Measurements from ENCODE around the gene GDF7.
A peak's percentile ranks its signal among the peaks of the same experiment; 100 is the strongest.

GDF7 gene

DNA sequence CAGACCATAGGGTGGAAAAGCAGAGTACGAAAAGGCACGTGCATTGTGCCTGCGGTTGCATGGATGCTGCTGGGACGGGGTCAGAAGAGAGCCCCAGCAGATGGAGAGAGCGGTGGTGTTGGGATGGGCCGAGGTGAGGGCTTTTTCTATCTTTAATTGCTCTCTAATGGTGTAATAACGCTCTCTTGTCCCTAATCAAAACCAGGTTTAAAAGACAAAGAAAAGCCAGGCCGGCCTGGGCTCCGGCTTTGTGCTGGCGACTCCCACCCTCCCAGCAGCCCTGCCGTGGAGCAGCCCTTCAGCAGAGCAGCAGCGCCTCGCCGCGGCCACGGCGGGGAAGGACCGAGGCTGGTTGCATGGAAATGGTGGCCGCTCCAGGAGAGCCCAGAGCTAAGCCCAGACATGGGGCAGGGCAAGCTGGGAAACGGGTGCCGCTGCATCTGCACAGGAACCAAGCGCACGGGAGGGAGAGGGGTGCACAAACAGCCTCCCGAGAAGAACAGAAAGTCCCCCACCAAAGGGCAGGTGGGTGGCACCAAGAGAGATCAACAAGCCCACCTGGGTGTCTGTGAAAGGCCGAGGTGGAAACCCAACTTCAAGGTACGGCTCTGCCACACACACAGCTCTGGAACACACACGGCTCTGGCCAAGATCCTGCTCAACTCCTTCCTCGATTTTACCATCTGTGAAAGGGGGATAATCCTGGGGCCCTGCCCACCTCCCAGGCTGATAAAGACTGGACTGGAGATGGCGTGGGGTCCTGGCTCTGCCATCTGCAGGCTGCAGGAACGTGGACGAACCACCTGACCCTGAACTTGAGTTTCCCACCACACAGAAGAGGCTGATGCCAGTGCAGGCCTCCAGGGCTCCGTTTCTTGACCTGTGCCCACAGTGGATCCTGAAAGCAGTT lies 31.0 kb upstream of the GDF7 start:
- Mint-ChIP-seq H3K9me3 (no peaks in the 10 kb centered on the region), H3K27ac (peak overlapping the region in 1 of 2 donors; percentile 10), H3K27me3 (no peaks in the 10 kb centered on the region), H3K4me3 (no peak overlapping the region), H3K4me1 (peaks cover 15% of the 10 kb centered on the region)
- DNase-seq (peak; percentile 63 to 66), ATAC-seq (peak; percentile 85)

DNA sequence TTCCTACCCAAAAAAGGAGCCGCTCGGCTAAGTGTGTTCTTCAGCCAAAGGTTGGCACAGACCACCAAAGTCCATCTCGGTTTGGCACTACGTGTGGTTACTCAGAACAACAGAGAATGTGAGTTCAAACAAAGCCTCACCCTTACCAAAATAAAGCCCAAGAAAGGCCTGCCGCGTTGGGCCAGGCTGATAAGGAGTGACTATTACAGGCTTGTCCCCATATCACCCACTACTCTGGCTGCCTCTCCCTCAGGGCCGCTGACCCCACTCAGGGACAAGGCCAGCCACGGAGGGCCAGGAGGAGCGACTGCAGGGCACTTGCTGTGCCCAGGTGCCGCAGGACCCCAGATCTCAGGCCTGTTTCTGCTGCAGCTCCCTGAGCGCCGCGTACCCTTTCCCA lies 29.8 kb upstream of the GDF7 start:
- ATAC-seq, result no peak
- H3K4me1 Mint-ChIP-seq, result peaks cover 18% of the 10 kb centered on the region
- H3K4me3 Mint-ChIP-seq, result no peak overlapping the region
- no peak for DNase-seq
- H3K9me3 Mint-ChIP-seq, result no peaks in the 10 kb centered on the region
- no peak overlapping the region for H3K27ac Mint-ChIP-seq
- no peaks in the 10 kb centered on the region for H3K27me3 Mint-ChIP-seq

DNA sequence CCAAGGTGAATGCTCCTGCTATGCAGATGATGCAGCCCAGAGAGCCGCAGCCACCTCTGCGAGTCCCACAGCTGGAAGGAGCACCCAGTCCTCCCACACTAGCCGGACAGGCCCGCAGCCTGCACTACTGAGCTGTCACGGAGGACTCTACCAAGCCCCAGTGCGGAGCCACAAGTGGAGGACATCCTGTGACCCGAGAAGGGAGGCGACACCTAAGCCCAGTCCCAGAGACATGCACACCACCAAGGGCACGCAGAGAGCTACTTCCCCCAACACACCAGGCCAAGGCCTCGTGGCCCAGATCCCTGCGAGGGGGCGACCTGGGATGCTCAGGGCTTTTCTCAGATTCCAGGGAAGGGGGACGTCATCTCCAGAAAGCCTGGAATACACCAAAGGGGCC lies 28.9 kb upstream of the GDF7 start:
- no peaks in the 10 kb centered on the region for H3K27me3 Mint-ChIP-seq
- H3K4me3 Mint-ChIP-seq, result no peak overlapping the region
- ATAC-seq (no peak), DNase-seq (no peak)
- no peak overlapping the region for H3K27ac Mint-ChIP-seq
- peaks cover 25% of the 10 kb centered on the region for H3K4me1 Mint-ChIP-seq
- no peaks in the 10 kb centered on the region for H3K9me3 Mint-ChIP-seq

DNA sequence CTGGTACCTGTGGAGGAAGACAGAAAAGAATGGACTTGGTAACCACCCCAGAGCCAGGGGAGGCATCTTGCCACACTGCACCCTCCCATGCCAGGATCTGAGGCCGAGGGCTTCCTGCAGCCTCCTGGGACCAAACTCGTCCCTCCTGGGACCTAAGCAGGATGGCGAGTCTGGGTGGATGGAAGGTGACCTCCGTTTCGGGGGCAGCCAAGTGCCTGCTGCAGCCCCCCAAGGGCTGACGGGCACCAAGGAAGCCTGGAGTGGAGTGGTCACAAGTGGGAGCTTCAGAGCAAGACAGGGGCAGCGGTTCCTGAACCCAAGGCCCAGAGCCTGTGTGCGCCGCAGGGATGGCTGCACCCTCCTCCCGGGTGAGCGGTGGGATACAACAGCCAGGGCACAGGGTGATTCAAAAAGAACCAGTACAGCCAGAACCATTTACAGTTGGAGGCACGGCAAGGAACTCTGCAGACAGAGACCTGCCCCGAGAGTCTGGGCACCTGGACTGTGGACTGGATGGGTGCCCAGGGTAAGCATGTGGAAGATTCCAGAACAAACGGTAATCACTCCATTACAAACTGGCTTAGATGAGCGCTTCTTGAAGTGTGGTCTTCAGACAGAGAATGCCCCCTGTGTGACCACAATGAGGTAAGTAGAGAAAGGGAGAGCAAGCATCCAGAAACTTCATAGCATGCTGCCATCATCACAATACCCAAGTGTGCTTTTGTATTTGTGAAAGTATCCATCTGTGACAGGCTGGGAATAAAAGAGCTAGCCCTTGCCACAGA lies 28.1 kb upstream of the GDF7 start:
- H3K27ac Mint-ChIP-seq, result no peak overlapping the region
- no peaks in the 10 kb centered on the region for H3K27me3 Mint-ChIP-seq
- H3K4me1 Mint-ChIP-seq, result peaks cover 22% of the 10 kb centered on the region
- no peaks in the 10 kb centered on the region for H3K9me3 Mint-ChIP-seq
- no peak overlapping the region for H3K4me3 Mint-ChIP-seq
- ATAC-seq (no peak), DNase-seq (no peak)

DNA sequence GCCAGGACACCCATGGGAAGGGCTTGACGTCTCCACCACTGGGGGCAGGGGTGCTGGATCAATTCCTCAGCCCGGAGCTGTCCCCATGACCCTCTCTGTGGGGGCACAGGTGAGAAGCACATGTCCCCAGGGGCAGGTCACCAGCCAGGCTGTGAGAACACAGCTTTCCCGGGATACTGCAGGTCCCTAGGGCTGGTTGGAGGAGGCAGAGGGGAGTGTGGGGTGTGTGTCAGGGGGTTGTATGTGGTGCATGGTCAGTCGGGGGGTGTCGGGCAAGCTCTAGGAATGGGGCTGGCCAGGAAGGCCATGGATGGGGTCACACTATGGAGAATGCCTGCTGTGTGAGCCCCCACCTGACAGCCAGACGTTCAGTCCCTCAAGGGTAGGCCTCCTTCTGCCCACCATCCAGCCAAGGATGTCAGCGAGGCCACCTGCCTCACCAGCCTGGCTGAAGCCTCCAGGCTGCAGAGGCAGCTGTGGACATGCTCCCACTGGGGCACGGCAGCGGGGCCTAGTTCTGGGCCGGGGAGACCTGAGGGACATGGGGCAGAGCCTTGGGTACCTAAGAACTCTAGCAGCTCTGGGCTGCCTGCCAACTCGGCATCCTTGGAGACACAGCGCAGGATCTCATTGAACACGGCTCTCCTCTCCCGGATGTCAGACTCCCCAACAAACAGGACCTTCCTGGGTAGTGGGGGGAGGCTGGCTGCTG lies 26.4 kb upstream of the GDF7 start:
- ATAC-seq (no peak), DNase-seq (no peak)
- Mint-ChIP-seq H3K4me1 (peaks cover 15% of the 10 kb centered on the region), H3K4me3 (no peak overlapping the region), H3K27ac (no peak overlapping the region), H3K27me3 (no peaks in the 10 kb centered on the region), H3K9me3 (no peaks in the 10 kb centered on the region)

DNA sequence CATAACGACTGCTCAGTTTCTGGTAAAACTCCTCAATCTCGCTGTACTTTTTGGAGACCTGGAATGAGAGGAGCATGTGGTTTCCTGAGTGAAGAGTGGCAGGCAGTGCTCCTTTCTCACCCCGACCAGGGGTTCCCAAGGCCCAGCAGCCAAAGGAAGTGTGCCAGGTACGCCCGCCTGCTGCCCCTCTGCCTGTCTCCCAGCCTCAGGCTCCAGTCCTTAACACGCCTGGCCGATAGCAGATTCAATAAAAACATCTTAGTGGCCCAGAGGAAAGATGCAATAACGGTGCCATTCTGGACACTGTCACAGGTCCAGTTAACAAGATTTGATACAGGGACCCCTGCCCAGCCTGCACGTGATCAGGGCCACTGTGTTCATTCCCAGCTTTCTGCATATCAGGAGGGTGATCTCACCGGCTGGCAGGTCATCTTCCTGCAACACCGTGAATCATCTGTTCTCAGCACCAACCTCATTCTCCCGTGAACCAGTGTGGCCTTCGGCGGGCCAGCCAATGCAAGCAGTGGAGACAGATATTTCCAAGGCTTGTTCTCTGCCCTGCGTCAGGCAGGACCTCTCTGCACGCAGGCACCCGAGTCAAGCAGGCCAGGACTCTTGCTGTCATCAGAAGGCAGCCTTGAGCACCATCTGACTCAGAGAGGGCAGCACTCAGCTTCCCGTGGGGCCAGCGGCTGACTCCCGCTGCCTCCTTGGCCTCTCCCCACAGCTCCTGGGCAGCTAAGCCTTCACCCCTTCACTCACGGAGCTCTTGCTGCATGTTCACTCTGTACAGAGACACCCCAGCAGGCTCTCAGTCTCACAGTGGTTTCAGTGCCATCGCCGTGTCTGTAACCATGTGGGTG lies 25.6 kb upstream of the GDF7 start:
- H3K27ac Mint-ChIP-seq, result no peak overlapping the region
- ATAC-seq, result no peak

DNA sequence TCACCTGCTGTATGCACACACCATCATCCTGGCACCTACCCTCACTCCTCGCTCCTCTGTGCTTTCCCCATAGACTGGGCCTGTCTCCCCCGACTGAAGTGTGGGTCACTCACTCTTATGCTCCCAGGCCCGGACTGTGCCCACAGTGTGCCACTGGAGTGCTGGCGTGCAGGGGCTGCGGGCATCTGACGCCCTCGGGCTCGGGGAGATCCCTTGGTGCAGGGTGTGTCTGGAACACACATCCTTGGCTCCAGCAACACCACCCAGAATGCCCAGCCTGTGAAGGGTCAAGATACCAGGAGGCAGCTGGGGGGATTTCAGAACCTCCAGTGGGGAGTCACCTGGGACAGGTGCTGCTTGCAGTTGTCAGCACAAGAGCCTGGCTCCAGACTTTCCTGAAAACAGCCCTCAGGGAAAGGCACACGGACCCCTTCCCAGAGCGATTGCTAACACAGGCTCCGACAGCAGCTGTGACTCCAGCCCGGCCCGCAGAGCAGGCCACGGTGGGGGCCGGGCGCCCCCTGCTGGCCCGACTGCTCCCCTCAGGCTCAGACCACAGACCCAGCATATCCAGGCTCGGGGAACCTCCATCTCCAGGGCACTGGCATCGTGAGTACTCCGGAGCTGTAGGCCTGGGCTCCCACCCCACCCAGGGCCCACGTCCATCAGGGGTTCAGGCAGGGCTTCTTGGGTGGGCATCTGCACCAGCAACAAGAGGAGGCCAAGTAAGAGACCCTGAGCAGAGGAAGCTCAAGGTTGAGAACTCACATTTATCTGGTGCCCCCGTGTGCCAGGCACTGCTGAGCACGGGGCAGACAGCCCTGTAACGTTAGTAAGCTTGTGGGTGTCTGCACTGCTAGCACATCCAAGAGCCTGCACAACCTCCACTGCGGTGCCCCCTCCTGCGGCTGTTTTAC lies 24.6 kb upstream of the GDF7 start:
- ATAC-seq (peak; percentile 93), DNase-seq (peak; percentile 74 to 76)
- H3K27ac Mint-ChIP-seq, result peak overlapping the region; percentile 16 to 21
- H3K27me3 Mint-ChIP-seq, result no peaks in the 10 kb centered on the region
- peaks cover 9% of the 10 kb centered on the region for H3K4me1 Mint-ChIP-seq
- no peak overlapping the region for H3K4me3 Mint-ChIP-seq
- no peaks in the 10 kb centered on the region for H3K9me3 Mint-ChIP-seq

More for the DNA sequence above, 25.6 kb upstream of the GDF7 start:
- no peaks in the 10 kb centered on the region for H3K27me3 Mint-ChIP-seq
- no peaks in the 10 kb centered on the region for H3K9me3 Mint-ChIP-seq
- no peak overlapping the region for H3K4me3 Mint-ChIP-seq
- no peak for DNase-seq
- peaks cover 9% of the 10 kb centered on the region for H3K4me1 Mint-ChIP-seq

DNA sequence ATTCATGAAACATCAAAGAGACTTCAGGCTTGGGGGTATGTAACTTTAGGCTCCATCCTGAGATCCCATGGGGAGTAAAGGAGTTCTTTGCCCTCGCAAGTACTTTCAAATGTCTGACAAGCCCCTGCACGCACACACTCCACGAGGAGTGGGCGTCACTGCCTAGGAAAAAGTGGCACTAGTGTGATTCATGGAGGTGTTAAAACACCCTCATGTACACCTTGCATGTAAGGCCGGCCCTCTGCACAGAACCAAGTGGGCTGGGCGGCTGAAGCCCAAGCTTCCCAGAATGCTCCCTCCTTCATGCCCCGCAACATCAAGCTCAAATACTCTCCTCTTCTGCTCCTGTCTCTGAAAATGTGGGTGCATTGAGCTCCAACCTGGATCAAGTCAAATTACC lies 23.9 kb upstream of the GDF7 start:
- Mint-ChIP-seq H3K4me1 (peaks cover 13% of the 10 kb centered on the region), H3K27me3 (no peaks in the 10 kb centered on the region), H3K4me3 (no peak overlapping the region), H3K27ac (no peak overlapping the region), H3K9me3 (no peaks in the 10 kb centered on the region)
- DNase-seq (no peak), ATAC-seq (no peak)

DNA sequence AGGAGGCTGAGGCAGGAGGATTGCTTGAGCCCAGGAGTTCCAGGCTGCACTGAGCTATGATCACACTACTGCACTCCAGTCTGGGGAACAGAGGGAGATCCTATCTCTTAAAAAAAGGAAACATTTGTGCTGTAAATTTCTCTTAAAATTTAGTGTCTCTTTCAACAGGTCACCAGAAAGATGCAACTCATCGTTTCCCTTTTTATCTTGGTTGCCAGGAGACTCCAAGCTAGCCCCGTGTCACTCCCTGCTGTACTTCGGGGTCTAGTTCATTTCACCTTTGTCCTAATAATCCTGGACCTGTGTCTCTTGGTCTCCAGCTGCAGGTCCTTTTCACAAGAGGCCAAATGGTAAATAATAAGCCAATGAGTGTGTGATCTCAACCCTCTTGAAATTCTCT lies 23.1 kb upstream of the GDF7 start:
- H3K9me3 Mint-ChIP-seq, result no peaks in the 10 kb centered on the region
- no peak overlapping the region for H3K27ac Mint-ChIP-seq
- DNase-seq (no peak), ATAC-seq (no peak)
- H3K4me3 Mint-ChIP-seq, result no peak overlapping the region
- no peaks in the 10 kb centered on the region for H3K27me3 Mint-ChIP-seq
- H3K4me1 Mint-ChIP-seq, result peaks cover 20% of the 10 kb centered on the region

DNA sequence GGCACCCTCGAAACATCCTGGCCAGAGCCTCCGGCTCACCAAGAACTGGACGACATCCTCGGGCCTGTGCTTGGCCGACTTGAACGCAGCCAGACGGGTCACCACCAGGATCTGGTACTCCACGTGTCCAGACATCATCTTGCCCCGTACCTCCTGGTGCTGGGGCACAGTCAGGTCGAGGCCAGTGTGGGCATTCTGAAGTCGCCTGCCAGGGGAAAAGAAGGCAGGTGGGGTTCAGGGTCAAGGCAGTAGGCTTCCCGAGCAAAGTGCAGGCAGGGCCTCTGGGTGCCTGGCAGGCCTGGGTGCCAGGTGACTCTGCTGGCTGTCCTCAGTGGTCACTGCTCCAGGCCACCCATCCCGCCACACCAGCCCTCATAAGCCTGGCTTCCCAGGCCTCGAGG lies 21.6 kb upstream of the GDF7 start:
- Mint-ChIP-seq H3K9me3 (no peaks in the 10 kb centered on the region), H3K4me3 (no peak overlapping the region), H3K4me1 (peaks cover 34% of the 10 kb centered on the region), H3K27ac (no peak overlapping the region), H3K27me3 (no peaks in the 10 kb centered on the region)
- no peak for ATAC-seq
- DNase-seq, result no peak

DNA sequence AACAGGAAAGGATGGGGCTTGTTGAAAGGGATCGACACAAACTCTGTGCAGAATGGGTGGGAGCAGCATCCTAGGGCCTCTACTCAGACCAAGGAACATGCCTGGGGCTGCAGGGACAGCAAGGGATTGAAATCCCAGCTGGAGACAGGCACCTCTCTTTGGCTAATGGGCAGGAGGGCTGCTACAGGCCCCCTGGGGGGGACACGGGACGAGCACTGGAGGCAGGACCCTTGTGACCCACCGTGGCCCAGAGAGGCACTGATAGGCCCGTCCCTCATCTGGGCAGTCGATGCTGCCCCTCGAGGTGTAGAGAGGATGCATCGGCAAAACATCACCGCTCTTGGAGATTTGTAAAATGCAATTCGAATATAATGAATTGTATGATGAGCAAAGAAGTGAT lies 21.2 kb upstream of the GDF7 start:
- Mint-ChIP-seq H3K9me3 (no peaks in the 10 kb centered on the region), H3K27me3 (no peaks in the 10 kb centered on the region), H3K4me1 (peaks cover 37% of the 10 kb centered on the region), H3K4me3 (no peak overlapping the region), H3K27ac (no peak overlapping the region)
- ATAC-seq (no peak), DNase-seq (no peak)

DNA sequence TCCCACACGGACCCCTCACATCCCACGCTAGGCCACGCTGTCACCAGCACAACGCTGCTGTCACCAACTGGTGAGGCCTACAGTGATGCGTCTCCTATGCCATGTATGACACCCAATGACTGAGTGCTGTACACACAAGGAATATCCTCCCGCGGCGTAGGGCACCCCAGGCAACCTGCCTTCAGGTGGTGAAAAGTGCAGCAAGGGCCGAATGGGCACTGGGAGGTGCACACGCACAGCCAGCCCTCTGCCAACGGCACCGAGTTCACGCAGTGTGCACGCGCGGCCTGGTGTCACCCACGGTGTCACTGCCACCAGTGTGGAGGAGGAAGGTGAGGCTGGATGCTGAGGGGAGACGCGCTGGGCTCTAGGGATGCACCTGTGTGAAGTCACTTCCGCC lies 20.5 kb upstream of the GDF7 start:
- H3K27ac Mint-ChIP-seq, result no peak overlapping the region
- ATAC-seq (no peak), DNase-seq (no peak)
- no peaks in the 10 kb centered on the region for H3K27me3 Mint-ChIP-seq
- H3K9me3 Mint-ChIP-seq, result no peaks in the 10 kb centered on the region
- no peak overlapping the region for H3K4me3 Mint-ChIP-seq
- H3K4me1 Mint-ChIP-seq, result peaks cover 40% of the 10 kb centered on the region

DNA sequence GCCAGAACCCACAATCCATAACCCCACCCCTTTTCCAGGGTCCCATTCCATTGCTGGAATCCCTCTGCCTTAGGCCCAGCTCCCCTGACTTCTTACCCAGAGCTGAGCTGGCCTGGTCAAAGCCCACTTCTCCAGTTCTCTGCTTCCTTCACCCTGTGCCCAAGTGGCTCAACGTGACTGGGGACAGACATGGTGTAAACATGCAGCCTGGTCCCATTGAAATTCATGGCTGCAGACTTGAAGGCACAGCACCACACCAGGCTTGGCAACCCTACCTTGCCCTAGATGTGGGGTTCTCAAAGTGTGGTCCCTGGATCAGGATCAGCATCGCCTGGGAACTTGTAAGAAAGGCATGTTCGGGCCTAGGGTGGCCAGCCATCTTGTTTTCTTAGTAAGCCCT lies 19.7 kb upstream of the GDF7 start:
- ATAC-seq (no peak), DNase-seq (no peak)
- Mint-ChIP-seq H3K4me3 (no peak overlapping the region), H3K27me3 (no peaks in the 10 kb centered on the region), H3K9me3 (no peaks in the 10 kb centered on the region), H3K27ac (no peak overlapping the region), H3K4me1 (peaks cover 40% of the 10 kb centered on the region)

DNA sequence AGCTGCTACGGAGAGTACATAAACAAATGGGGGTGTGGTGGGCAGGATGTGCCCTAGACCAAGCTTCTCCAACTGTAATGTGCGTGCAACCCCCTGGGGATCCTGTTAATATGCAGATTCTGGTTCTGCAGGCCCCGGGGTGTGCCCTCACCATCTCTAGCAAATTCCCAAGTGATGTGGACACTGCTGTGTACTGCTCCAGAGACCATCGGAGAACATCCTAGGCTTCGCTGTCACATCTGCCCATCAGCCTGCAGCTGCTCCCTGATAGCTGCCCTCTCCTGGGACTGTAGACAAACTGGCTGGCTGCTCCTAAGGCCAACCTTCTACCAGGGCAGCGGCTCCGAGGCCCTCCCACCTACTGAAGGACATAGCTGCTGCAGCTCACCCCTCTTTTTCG lies 19.2 kb upstream of the GDF7 start:
- ATAC-seq, result no peak
- H3K4me3 Mint-ChIP-seq, result no peak overlapping the region
- H3K27ac Mint-ChIP-seq, result no peak overlapping the region
- H3K27me3 Mint-ChIP-seq, result no peaks in the 10 kb centered on the region
- H3K4me1 Mint-ChIP-seq, result peaks cover 35% of the 10 kb centered on the region
- H3K9me3 Mint-ChIP-seq, result no peaks in the 10 kb centered on the region
- DNase-seq, result no peak

Data from stimulated activated naive CD8-positive, alpha-beta T cell treated with anti-CD3 and anti-CD28 coated beads, Interleukin-15, amount 100 ng/mL, for 72 hours (primary cell).